Muscle layer of duodenum (tissue), 2 donors: ENCODE results near the gene SLC38A3.

Source experiments
- H3K27ac ChIP-seq: one replicate; pipeline ENCODE4 v1.7.0; 2013; ENCODE audit warnings: mild to moderate bottlenecking, low read length
- H3K27me3 ChIP-seq: one replicate; pipeline ENCODE4 v1.7.0; 2013; ENCODE audit warnings: low read depth, mild to moderate bottlenecking, control low read depth, low read length
- H3K36me3 ChIP-seq, 2 donors: one replicate each; pipeline ENCODE4 v1.7.0; 2013; ENCODE audit warnings: low read length in 2 of 2, control low read depth in 1 of 2, mild to moderate bottlenecking in 1 of 2; ENCODE audit not compliant: insufficient read depth in 2 of 2, control insufficient read depth in 1 of 2
- H3K4me1 ChIP-seq, 2 donors: one replicate each; pipeline ENCODE4 v1.7.0; 2013; ENCODE audit warnings: low read length in 2 of 2, mild to moderate bottlenecking in 2 of 2, control low read depth in 1 of 2, moderate library complexity in 1 of 2; ENCODE audit not compliant: insufficient read depth in 2 of 2, control insufficient read depth in 1 of 2
- H3K4me3 ChIP-seq, 2 donors: one replicate each; pipeline ENCODE4 v1.7.0; 2013; ENCODE audit warnings: low read length in 2 of 2, low read depth in 1 of 2, mild to moderate bottlenecking in 1 of 2
- H3K9me3 ChIP-seq, 2 donors: one replicate each; pipeline ENCODE4 v1.7.0; 2013; ENCODE audit warnings: low read length in 2 of 2, control low read depth in 1 of 2, mild to moderate bottlenecking in 1 of 2; ENCODE audit not compliant: control insufficient read depth in 1 of 2
- donor health status: healthy.

SLC38A3 gene

DNA sequence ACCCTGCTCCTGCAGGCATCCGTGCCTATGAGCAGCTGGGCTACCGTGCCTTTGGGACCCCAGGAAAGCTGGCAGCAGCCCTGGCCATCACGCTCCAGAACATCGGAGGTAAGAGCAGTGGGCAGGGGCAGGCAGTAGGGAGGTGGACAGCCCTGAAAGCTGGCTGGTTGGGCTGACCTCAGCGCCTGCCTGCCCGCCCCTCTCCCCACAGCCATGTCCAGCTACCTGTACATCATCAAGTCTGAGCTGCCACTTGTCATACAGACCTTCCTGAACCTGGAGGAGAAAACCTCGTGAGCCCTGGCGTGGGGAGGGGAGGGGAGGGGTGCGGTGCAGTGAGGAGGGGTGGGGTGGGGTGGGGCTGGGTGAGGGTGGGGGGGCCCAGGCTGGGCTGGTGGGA, 10.5 kb downstream of the SLC38A3 start:
- Histone ChIP-seq H3K27me3 (no peaks in the 10 kb centered on the region), H3K27ac (no peak overlapping the region), H3K9me3 (no peaks in the 10 kb centered on the region), H3K36me3 (no peaks in the 10 kb centered on the region), H3K4me3 (no peak overlapping the region), H3K4me1 (no peaks in the 10 kb centered on the region)

DNA sequence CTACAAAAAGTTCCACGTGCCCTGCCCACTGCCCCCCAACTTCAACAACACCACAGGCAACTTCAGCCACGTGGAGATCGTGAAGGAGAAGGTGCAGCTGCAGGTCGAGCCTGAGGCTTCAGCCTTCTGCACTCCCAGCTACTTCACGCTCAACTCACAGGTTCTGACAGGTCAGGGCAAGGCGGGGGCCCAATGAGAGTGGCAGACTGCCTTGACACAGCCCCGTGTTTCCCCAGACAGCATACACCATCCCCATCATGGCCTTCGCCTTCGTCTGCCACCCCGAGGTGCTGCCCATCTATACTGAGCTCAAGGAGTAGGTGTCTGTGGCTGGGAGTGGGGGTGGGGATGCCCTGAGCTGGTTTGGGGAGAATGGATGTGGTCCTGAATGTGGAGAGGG, 12.6 kb downstream of the SLC38A3 start:
- H3K27me3 ChIP-seq, result no peaks in the 10 kb centered on the region
- no peaks in the 10 kb centered on the region for H3K4me1 ChIP-seq
- no peaks in the 10 kb centered on the region for H3K9me3 ChIP-seq
- H3K36me3 ChIP-seq, result no peaks in the 10 kb centered on the region
- no peak overlapping the region for H3K4me3 ChIP-seq
- H3K27ac ChIP-seq, result no peak overlapping the region

GRCh38 chr3:50218448-50218847, 13.4 kb downstream of the SLC38A3 start:
- Histone ChIP-seq H3K27me3 (no peaks in the 10 kb centered on the region), H3K9me3 (no peaks in the 10 kb centered on the region), H3K4me3 (no peak overlapping the region), H3K27ac (no peak overlapping the region), H3K4me1 (no peaks in the 10 kb centered on the region), H3K36me3 (no peaks in the 10 kb centered on the region)

DNA sequence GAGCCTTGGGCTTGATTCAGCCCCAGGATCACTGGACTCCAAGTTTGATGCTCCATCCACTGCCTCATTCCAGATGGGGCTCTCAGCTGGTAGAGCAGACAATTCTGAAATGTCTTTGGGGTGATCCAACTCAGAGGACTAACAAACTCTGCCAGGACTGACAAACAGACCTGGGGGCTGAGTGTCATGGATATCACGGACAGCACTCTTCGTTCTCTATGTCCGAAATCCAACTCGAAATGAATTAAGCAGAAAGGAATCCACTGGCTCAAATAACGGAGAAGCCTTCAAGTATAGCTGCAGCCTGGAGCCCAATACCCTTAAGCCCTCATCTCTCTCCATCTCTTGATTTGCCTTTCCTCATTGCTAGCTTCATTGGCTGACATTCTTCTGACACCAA, 14.2 kb downstream of the SLC38A3 start:
- Histone ChIP-seq H3K27ac (no peak overlapping the region), H3K4me3 (no peak overlapping the region), H3K4me1 (no peaks in the 10 kb centered on the region), H3K27me3 (no peaks in the 10 kb centered on the region), H3K9me3 (no peaks in the 10 kb centered on the region), H3K36me3 (no peaks in the 10 kb centered on the region)

DNA sequence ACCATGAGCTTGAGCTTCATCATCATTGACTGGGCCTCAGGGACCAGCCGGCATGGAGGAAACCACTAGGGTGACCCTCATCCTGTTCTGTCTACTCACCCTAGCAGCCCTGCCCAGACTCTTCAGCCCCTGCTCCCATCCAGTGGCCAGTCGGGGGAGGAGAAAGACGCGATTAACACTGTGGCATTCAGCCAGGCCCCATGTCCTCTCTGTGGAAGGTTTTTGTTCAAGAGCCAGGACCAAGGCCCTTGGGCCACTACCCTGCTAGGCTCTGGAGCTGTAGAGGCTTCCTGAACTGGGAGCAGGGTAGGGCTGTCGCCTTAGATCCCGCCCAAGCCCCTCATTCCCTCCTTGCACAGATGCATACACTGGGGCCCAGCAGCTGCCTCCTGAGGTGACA, 15.0 kb downstream of the SLC38A3 start:
- H3K4me1 ChIP-seq, result no peaks in the 10 kb centered on the region
- no peaks in the 10 kb centered on the region for H3K36me3 ChIP-seq
- H3K9me3 ChIP-seq, result no peaks in the 10 kb centered on the region
- no peak overlapping the region for H3K27ac ChIP-seq
- H3K27me3 ChIP-seq, result no peaks in the 10 kb centered on the region
- H3K4me3 ChIP-seq, result no peak overlapping the region

- H3K27me3 ChIP-seq, result no peaks in the 10 kb centered on the region
- no peaks in the 10 kb centered on the region for H3K36me3 ChIP-seq
- no peak overlapping the region for H3K27ac ChIP-seq
- H3K4me3 ChIP-seq, result no peak overlapping the region
- H3K4me1 ChIP-seq, result peaks cover 0 to under 1% of the 10 kb centered on the region in 2 donors
- no peaks in the 10 kb centered on the region for H3K9me3 ChIP-seq
Measured at GRCh38 chr3:50221051-50221410, 16.0 kb downstream of the SLC38A3 start.

- Histone ChIP-seq H3K27ac (no peak overlapping the region), H3K9me3 (no peaks in the 10 kb centered on the region), H3K4me3 (no peak overlapping the region), H3K27me3 (no peaks in the 10 kb centered on the region), H3K4me1 (peaks cover 0 to 4% of the 10 kb centered on the region in 2 donors), H3K36me3 (no peaks in the 10 kb centered on the region)
Measured at GRCh38 chr3:50221411-50222168, 16.5 kb downstream of the SLC38A3 start.

- Histone ChIP-seq H3K4me3 (no peak overlapping the region), H3K27ac (no peak overlapping the region), H3K9me3 (no peaks in the 10 kb centered on the region), H3K27me3 (no peaks in the 10 kb centered on the region), H3K36me3 (no peaks in the 10 kb centered on the region), H3K4me1 (peaks cover 0 to 9% of the 10 kb centered on the region in 2 donors)
Measured at GRCh38 chr3:50222169-50222528, 17.1 kb downstream of the SLC38A3 start.

GRCh38 chr3:50224639-50225038, 19.6 kb downstream of the SLC38A3 start:
- H3K4me3 ChIP-seq, result no peak overlapping the region
- no peaks in the 10 kb centered on the region for H3K36me3 ChIP-seq
- no peaks in the 10 kb centered on the region for H3K9me3 ChIP-seq
- peaks cover 0 to 19% of the 10 kb centered on the region in 2 donors for H3K4me1 ChIP-seq
- no peak overlapping the region for H3K27ac ChIP-seq
- no peaks in the 10 kb centered on the region for H3K27me3 ChIP-seq

GRCh38 chr3:50226888-50227389, 21.9 kb downstream of the SLC38A3 start:
- Histone ChIP-seq H3K27me3 (no peaks in the 10 kb centered on the region), H3K4me1 (peaks cover 0 to 19% of the 10 kb centered on the region in 2 donors), H3K4me3 (peak overlapping the region; percentile 53 to 81), H3K36me3 (no peaks in the 10 kb centered on the region), H3K27ac (no peak overlapping the region), H3K9me3 (no peaks in the 10 kb centered on the region)

DNA sequence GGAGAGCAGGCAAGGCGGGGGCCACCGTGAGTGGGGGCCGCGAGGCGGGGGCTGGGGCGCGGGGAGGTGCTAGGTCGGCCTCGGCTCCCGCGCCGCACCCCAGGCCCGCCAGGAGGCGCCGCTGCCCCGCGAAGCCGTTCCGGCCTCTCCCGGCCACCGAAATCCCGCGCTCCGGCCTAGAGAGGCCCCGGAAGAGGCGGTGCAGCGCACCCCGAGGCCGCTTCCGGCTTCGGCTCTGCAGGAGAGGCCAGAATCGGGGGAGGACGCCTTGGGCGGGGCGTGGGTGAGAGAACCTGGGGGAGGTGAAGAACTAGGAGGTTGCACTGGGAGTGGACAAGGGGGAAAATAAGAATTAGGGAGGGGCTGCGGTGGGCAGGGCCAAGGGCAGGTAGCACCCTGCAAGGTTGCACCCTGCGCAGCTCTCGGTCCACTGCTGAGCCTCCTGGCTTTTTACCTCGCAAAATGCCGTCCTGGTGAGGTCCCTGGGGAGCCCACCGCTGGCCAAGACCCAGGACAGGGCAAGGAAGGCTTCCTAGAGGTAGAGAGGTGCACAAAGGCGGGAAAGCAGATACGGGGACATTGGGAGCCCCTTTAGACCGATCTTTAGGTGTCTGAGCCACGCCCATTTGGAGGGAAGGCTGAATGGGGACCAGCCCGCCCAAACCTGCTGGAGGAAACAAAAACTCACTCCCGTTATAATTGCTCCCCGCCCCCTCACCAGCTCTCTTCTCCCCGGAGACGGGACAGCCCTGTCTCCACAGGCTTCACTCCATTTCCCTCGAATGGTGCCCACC, 22.5 kb downstream of the SLC38A3 start:
- Histone ChIP-seq H3K36me3 (no peaks in the 10 kb centered on the region), H3K4me3 (peak overlapping the region; percentile 81 to 85), H3K4me1 (peaks cover 0 to 19% of the 10 kb centered on the region in 2 donors), H3K9me3 (no peaks in the 10 kb centered on the region), H3K27me3 (no peaks in the 10 kb centered on the region), H3K27ac (peak overlapping the region; percentile 75)
